ENCODE data around the gene NAA16.

- TF ChIP-seq POLR2AphosphoS5 (IDR thresholded peaks at IDR 0.05) (no peak), CTCF (IDR thresholded peaks at IDR 0.05) (no peak), POLR2A (IDR thresholded peaks at IDR 0.05) (no peak)
Observed at GRCh38 chr13:41408121-41408520, 97.1 kb downstream of the NAA16 start.

Measured in breast epithelium (tissue), 3 donors.